Amygdala (tissue), 56 donors: ENCODE data around the gene HPCAL1.
"Not testable (repeated sequence)": the region's sequence is repeated elsewhere in the genome, so short reads cannot be mapped to it uniquely, and the experiment has no call there.

Experiments used
- DNase-seq, 56 donors: peaks; one replicate each; lab custom pipeline; 2025; lab: John Stamatoyannopoulos, UW

HPCAL1 gene

DNA sequence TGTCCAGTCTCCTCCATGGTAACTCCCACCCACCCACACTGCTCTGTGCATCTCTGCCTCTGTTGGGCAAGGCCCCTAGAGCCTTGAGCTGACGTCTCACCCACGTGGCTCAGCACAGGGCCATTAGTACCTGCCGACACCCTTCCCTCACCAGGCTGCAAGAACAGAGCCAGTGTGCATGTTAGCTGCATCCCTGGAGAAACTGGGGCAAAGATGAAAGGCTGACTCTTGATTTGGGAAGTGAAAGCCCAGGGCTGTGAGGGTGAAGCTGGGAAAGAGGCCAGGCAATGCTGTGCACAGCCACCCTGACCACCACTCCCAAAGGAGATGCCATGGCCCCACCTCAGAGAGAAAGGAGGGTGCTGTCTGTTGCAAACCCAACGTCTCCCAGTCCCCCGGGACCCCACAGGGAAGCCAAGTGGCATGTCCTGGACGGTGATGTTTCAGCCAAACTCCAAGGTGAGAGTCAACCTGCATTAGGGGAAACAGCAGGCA is 20.0 kb upstream of the HPCAL1 start:
- no peak for DNase-seq

- DNase-seq, result peak in 20 of 56 donors; percentile 10 to 54 (median 33)
Measured at GRCh38 chr2:10283106-10284062, 19.3 kb upstream of the HPCAL1 start.

- peak in 50 of 56 donors; percentile 19 to 92 (median 68) for DNase-seq
Measured at GRCh38 chr2:10284108-10284870, 18.4 kb upstream of the HPCAL1 start.

- DNase-seq, result no peak
Measured at GRCh38 chr2:10285191-10285555, 17.5 kb upstream of the HPCAL1 start.

DNA sequence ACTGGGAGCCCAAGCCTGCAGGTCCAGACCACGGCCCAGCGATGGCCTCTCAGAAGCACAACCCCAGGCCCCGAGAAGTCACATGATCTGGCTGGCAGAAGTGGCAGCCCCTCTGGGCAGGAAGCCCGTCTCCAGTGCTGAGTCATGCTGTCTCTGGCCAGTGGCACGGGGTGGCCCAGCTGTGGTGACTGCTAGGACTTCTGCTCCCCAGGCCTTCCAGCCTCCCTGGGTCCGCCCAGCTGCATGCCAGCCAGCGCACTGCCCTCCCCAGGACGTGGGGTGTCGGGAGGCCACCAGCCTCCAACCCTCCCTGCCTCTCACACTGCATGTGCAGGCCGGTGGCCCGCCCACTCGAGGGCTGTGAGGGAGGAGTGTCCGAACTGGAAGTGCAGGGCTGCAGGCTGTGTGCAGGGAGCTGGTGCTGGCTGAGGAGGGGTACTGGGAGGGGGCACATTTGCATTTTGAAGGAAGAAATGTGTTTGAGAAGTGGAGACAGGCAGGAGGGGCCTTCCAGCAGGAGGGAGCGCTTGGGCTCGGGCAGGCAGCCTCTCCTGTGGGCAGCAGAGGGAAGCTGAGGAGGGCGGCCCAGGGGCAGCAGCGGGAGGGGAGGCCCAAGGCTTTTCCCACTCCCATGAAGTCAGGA is 17.0 kb upstream of the HPCAL1 start:
- peak in 55 of 56 donors; percentile 52 to 96 (median 81) for DNase-seq

DNA sequence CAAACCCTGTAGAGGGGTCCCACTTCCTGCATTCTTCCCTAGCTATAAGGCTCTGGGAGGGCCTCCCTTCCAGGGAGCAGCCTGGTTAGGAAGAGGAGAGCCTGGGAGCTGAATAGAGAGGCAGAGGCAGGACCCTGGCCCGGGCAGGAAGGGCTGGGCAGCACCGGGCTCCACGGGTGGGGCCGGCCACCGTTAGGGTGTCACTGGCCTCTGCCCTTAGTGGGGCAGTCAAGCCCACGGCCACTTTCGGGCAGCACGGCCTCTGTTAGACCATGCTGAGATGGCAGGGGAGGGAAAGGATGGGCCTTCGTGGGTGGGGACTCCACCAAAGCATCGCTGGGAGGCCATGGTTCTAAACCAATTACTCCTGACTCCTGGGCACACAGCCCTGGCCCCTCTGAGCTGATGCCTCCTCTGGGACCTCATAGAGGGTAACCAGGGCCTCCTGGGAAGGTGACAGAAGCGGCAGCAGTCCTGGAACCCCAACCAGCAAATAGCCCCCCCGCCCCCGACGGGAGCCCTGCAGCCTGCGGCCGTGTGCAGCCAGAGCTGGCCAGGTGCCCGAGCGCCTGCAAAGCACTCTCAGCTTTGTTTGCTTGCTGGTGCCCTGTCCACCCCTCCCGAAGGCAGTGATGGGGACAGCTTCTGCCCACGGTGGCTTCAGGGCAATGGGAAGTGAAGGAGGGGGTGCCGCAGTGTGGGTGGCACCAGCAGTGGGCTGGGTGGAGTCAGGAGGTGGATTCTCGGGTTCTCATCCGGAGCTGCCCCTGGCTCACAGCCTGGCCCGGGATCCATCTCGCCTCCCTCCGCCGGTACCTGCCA is 16.3 kb upstream of the HPCAL1 start:
- peak in 15 of 56 donors; percentile 10 to 64 (median 32) for DNase-seq

DNA sequence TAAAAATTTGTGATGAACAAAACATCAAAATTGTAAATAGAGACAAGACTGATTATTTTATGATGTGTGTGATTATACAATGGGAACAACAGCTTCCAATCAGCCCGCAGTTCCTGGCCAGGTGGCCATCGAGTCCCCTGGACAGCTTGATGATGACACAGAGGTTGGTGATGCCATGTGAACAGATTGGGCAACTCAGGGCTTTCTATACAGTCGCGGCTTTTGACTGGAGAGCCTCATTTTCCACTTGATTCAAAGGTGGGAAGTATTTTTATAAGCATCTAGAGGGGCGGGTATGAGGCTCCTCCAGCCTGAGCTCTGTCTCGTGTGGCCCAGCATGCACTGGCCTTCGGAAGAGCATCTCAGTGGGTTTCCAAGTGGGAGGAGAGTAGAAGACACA is 14.9 kb upstream of the HPCAL1 start:
- DNase-seq, result no peak

DNA sequence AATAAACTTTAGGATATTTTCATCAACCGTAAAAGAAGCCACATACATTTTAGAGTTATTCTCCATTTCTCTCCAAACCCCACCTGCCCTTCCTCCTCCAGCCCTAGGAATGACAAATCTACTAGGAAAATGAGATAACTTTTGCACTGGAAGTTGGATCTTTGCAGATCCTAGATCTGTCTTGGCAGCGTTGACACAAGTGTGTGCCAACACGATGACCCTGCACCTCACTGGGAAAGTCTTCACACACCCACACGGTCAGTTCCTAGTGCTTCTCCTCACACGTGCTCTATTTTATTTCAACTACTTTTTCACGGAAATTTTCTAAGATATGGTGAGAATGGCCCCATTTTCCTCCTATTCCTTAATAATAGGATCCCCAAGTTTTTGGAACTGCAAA is 14.1 kb upstream of the HPCAL1 start:
- no peak for DNase-seq

GRCh38 chr2:10289352-10289751 is 13.4 kb upstream of the HPCAL1 start:
- DNase-seq, result no peak

GRCh38 chr2:10289891-10290290 is 12.8 kb upstream of the HPCAL1 start:
- DNase-seq, result no peak

DNA sequence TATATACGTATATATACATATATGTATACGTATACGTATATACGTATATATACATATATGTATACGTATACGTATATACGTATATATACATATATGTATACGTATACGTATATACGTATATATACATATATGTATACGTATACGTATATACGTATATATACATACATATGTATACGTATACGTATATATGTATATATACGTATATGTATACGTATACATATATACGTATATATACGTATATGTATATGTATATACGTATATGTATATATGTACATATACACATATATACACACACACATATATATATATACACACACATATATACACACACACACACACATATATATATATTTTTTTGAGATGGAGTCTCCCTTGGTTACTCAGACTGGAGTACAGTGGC is 11.3 kb upstream of the HPCAL1 start:
- not testable (repeated sequence) for DNase-seq

- no peak for DNase-seq
Measured at GRCh38 chr2:10292033-10292432, 10.7 kb upstream of the HPCAL1 start.

- DNase-seq, result no peak
Measured at GRCh38 chr2:10293603-10294002, 9.1 kb upstream of the HPCAL1 start.

DNA sequence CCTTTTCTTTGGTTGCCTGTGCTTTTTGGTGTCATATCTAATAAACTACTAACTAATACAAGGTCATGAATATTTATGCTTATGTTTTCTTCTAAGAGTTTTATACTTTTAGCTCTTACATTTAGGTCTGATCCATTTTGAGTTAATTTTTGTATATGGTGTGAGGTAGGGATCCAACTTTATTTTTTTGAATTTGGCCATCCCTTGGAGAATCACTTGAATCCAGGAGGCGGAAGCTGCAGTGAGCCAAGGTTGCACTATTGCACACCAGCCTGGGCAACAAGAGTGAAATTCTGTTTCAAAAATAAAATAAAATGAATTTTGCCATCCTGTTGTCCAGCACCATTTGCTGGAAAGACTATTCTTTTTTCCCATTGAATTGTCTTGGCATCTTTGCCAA is 8.6 kb upstream of the HPCAL1 start:
- no peak for DNase-seq

DNA sequence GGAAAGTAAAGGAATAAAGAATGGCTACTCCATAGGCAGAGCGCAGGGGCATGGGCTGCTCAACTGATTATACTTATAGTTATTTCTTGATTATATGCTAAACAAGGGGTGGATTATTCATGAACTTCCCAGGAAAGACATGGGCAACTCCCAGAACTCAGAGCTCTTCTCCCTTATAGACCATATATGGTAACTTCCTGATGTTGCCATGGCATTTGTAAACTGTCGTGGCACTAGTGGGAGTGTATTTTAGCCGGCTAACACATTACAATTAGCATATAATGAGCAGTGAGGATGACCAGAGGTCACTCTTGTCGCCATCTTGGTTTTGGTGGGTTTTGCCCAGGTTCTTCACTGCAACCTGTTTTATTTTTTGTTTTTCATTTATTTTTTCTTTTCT is 7.1 kb upstream of the HPCAL1 start:
- not testable (repeated sequence) for DNase-seq

DNA sequence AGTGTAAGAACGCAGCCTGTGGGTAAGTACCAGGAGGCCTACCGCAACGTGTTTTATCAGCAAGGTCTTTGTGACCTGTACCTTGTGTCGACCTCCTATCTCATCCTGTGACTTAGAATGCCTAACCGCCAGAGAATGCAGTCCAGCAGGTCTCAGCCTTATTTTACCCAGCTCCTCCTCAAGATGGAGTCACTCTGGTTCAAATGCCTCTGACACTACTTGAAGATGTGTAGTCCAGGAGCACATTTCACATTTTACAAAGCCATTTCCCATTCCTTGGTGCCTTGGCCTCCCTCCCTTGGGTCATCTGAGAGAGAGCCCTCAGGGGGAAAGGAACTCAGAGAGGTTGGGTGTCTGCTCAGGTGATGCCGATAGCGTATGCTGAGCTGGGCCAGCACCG is 6.6 kb upstream of the HPCAL1 start:
- no peak for DNase-seq

- DNase-seq, result no peak
Measured at GRCh38 chr2:10297191-10297830, 5.4 kb upstream of the HPCAL1 start.

DNA sequence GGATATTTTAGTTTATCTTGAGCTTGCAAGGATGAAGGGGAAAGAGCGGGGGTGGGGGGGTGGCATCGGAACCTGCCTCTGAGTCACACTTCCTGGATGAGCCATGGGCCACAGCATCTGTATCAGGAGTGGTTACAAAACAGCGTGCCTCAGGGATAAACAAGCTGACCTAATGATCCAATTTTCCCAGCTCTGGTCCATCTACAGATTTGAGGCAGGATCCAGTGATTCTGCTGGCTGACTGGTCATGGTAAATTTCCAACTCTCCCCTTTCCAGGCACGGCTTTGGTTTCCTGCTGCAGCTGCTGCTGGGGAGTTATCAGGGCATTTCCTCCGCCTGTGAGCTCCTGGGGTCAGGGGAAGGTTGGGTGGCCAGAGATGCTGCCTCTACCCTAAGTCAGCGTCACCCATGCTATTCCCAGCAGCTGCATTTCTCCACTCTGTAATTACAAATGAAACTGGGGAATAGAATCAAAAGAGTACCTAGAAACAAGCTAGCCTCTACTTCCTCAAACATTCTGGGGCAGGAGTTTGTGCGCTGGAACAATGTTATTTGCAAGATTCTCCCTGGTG is 4.7 kb upstream of the HPCAL1 start:
- DNase-seq, result no peak

DNA sequence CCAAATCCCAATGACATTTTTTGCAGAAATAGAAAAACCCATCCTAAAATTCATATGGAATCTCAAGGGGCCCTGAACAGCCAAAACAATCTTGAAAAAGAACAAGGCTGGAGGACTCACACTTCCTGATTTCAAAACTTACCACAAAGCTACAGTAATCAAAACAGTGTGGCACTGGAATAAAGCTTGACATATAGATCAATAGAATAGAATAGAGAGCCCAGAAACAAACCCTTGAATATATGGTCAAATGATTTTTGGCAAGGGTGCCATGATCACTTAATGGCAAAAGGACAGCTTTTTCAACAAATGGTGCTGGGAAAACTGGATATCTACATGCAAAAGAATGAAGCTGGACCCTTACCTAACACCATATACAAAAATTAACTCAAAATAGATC is 3.9 kb upstream of the HPCAL1 start:
- DNase-seq, result not testable (repeated sequence)
